OCI-LY3 (cell line): ENCODE measurements around the gene EPS15.

Source experiments
- EZH2phosphoT487 ChIP-seq: fragments of 200-600 bp; shearing (Covaris generic); IDR thresholded peaks from 2 replicates; pipeline ENCODE4 v1.6.1; 2018; ENCODE audit warnings: antibody characterized with exemption, mixed run types, low read depth
- TF ChIP-seq, protein P1 (sequence below): fragments of 200-600, 300-600 bp; sonication (generic); IDR thresholded peaks from 2 replicates; pipeline ENCODE4 v1.5.1; 2014; ENCODE audit warnings: antibody characterized with exemption, low read length, low read depth

GRCh38 chr1:51564124-51564523, 45.1 kb upstream of the EPS15 start:
- TF ChIP-seq, protein P1, sequence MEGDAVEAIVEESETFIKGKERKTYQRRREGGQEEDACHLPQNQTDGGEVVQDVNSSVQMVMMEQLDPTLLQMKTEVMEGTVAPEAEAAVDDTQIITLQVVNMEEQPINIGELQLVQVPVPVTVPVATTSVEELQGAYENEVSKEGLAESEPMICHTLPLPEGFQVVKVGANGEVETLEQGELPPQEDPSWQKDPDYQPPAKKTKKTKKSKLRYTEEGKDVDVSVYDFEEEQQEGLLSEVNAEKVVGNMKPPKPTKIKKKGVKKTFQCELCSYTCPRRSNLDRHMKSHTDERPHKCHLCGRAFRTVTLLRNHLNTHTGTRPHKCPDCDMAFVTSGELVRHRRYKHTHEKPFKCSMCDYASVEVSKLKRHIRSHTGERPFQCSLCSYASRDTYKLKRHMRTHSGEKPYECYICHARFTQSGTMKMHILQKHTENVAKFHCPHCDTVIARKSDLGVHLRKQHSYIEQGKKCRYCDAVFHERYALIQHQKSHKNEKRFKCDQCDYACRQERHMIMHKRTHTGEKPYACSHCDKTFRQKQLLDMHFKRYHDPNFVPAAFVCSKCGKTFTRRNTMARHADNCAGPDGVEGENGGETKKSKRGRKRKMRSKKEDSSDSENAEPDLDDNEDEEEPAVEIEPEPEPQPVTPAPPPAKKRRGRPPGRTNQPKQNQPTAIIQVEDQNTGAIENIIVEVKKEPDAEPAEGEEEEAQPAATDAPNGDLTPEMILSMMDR, result no peak
- TF ChIP-seq EZH2phosphoT487, result no peak
